GM12874 (cell line): Measurements from ENCODE around the gene TARBP1.

Experiments used
- TF ChIP-seq, protein P1 (sequence below): IDR thresholded peaks from 2 replicates; pipeline ENCODE4 v1.5.1; 2011; ENCODE audit warnings: low read depth, mild to moderate bottlenecking, control low read depth, low read length, moderate library complexity; ENCODE audit not compliant: insufficient read depth

Gene TARBP1

DNA sequence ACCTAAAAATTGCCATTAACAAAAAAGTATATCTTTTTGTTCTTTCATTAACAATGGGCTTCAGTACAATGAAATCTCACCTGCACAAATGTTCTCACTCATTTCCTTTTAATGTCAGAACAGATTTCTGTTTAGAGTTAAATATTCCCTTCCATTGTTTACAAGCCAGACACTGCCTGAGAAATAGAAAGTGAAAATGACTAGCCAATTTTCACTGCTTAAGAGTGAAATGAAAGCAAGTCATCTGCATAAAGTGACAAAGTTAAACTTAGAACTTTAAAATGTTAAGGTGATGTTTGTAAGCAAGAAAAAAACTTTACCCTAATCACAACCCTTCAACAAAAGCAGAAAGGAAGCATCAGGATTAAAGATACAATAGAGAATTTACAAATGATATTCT is 78.2 kb downstream of the TARBP1 start:
- TF ChIP-seq, protein P1, sequence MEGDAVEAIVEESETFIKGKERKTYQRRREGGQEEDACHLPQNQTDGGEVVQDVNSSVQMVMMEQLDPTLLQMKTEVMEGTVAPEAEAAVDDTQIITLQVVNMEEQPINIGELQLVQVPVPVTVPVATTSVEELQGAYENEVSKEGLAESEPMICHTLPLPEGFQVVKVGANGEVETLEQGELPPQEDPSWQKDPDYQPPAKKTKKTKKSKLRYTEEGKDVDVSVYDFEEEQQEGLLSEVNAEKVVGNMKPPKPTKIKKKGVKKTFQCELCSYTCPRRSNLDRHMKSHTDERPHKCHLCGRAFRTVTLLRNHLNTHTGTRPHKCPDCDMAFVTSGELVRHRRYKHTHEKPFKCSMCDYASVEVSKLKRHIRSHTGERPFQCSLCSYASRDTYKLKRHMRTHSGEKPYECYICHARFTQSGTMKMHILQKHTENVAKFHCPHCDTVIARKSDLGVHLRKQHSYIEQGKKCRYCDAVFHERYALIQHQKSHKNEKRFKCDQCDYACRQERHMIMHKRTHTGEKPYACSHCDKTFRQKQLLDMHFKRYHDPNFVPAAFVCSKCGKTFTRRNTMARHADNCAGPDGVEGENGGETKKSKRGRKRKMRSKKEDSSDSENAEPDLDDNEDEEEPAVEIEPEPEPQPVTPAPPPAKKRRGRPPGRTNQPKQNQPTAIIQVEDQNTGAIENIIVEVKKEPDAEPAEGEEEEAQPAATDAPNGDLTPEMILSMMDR = no peak

DNA sequence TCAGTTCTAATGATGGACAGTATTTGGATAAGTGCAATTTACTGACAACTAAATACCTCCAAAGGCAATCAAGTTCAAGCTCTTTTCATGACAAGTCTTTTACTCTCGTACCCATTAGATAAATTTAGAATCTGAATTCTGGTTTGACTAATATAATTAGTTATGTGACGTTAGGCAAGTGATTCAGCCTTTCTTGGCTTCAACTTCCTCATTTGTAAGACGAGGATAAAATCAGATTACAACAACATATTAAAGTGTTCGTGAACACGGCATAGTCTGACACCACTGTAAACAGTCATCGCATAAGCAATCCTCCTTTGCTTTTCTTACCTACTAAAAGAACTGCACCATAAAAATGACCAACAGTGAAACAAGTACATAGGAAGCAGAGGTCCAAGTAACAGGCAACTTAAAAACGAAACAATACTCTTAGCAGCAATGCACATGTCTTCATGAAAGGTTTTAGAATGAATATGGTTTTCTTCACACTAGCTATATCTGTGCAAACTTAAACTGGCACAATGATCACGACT is 80.1 kb downstream of the TARBP1 start:
- TF ChIP-seq, protein P1 = no peak

DNA sequence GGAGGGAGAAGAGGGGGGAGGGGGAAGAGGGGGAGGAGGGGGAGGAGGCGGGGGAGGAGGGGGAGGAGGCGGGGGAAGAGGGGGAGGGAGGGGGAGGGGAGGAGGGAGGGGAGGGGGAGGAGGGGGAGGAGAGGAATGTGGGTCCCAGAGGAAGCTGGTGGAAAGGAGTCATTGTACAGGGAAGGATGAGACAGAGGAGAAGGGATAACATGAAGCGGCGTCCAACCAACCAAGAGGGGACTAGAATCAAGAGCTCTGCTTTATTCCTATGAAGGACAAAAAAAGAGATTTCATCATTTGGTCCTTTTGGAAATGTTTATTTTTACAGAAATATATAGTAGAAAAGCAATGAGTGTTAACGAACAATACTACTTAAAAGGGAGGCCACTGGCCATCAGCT is 81.2 kb downstream of the TARBP1 start:
- TF ChIP-seq, protein P1 = no peak

- TF ChIP-seq, protein P1 = no peak
Measured at GRCh38 chr1:234396871-234397270, 82.1 kb downstream of the TARBP1 start.

- TF ChIP-seq, protein P1 = no peak
Measured at GRCh38 chr1:234396092-234396491, 82.9 kb downstream of the TARBP1 start.

GRCh38 chr1:234395297-234395696 is 83.7 kb downstream of the TARBP1 start:
- TF ChIP-seq, protein P1 = no peak

DNA sequence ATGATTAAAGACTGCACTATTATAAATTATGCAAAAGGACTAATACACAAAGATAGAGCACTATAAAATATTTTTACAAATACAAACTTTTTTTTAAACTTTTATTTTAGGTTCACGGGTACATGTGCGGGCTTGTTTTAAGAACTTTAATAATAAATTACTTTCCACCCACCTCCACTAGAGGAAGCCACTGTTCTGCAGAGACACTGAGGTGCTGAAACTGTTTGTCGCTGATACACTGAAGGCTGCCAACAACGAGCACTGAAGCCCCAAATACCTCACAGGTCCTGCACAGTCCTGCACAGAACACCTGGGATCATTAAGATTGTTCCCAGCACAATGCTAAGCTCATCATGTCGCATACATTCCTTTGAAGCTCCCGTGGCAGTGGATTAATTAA is 85.8 kb downstream of the TARBP1 start:
- TF ChIP-seq, protein P1 = no peak; the same call in 1 of the 2 replicates
